ENCODE results near the gene ATOH7.

The ATOH7 gene

GRCh38 chr10:68188835-68189234 is 43.1 kb downstream of the ATOH7 start:
- no peak for TF ChIP-seq CTCF (conservative IDR thresholded peaks at IDR 0.05; ENCODE audit: control insufficient read depth, insufficient read depth, low read depth, low read length)
- no peak for DNase-seq (ENCODE audit: low read depth)
- no peak overlapping the region for H3K4me3 ChIP-seq (ENCODE audit: control insufficient read depth, low read depth, low read length)

GRCh38 chr10:68185085-68185484 is 46.8 kb downstream of the ATOH7 start:
- H3K4me3 ChIP-seq (ENCODE audit: control insufficient read depth, low read depth, low read length) = no peak overlapping the region
- no peak for TF ChIP-seq CTCF (conservative IDR thresholded peaks at IDR 0.05; ENCODE audit: control insufficient read depth, insufficient read depth, low read depth, low read length)
- no peak for DNase-seq (ENCODE audit: low read depth)

- DNase-seq (ENCODE audit: low read depth) = no peak
- H3K4me3 ChIP-seq (ENCODE audit: control insufficient read depth, low read depth, low read length) = no peak overlapping the region
- TF ChIP-seq CTCF (conservative IDR thresholded peaks at IDR 0.05; ENCODE audit: control insufficient read depth, insufficient read depth, low read depth, low read length) = no peak
Measured at GRCh38 chr10:68184546-68184945, 47.4 kb downstream of the ATOH7 start.
